HG03097 (cell line): Measurements from ENCODE around the gene CA11.
A peak's percentile ranks its signal among the peaks of the same experiment; 100 is the strongest.

ENCODE experiments used
- ATAC-seq: cut with Tn5 transposase; IDR thresholded peaks from one replicate; pipeline ENCODE4 v1.9.1; 2021; ENCODE audit not compliant: unreplicated experiment, low FRiP score

CA11 gene

GRCh38 chr19:48631225-48631624 is 14.8 kb downstream of the CA11 start:
- ATAC-seq = no peak

GRCh38 chr19:48630296-48631063 is 15.5 kb downstream of the CA11 start:
- no peak for ATAC-seq

DNA sequence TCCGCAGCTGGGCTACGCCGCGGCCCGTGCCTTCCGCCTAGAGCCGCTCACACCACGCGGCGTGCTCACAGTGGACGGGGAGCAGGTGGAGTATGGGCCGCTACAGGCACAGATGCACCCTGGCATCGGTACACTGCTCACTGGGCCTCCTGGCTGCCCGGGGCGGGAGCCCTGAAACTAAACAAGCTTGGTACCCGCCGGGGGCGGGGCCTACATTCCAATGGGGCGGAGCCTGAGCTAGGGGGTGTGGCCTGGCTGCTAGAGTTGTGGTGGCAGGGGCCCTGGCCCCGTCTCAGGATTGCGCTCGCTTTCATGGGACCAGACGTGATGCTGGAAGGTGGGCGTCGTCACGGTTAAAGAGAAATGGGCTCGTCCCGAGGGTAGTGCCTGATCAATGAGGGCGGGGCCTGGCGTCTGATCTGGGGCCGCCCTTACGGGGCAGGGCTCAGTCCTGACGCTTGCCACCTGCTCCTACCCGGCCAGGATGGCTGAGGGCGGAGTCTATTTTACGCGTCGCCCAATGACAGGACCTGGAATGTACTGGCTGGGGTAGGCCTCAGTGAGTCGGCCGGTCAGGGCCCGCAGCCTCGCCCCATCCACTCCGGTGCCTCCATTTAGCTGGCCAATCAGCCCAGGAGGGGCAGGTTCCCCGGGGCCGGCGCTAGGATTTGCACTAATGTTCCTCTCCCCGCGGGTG is 16.2 kb downstream of the CA11 start:
- ATAC-seq = no peak

GRCh38 chr19:48629297-48629598 is 16.7 kb downstream of the CA11 start:
- no peak for ATAC-seq

GRCh38 chr19:48628486-48629296 is 17.3 kb downstream of the CA11 start:
- no peak for ATAC-seq

DNA sequence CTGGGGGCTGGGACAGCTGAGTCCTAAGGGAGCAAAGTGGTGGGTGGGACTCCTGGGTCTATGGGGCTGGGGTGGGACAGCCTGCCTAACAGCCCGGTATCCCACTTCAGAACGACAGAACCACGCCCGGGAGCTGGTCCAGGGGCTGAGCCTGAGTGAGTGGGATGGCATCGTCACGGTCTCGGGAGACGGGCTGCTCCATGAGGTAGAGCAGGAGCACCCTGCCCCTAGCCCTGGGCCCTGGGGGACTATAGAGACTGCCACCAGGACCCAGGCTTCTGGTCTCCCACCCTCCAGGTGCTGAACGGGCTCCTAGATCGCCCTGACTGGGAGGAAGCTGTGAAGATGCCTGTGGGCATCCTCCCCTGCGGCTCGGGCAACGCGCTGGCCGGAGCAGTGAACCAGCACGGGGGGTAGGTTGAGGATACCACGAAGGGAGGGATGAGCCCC is 18.1 kb downstream of the CA11 start:
- ATAC-seq = no peak

DNA sequence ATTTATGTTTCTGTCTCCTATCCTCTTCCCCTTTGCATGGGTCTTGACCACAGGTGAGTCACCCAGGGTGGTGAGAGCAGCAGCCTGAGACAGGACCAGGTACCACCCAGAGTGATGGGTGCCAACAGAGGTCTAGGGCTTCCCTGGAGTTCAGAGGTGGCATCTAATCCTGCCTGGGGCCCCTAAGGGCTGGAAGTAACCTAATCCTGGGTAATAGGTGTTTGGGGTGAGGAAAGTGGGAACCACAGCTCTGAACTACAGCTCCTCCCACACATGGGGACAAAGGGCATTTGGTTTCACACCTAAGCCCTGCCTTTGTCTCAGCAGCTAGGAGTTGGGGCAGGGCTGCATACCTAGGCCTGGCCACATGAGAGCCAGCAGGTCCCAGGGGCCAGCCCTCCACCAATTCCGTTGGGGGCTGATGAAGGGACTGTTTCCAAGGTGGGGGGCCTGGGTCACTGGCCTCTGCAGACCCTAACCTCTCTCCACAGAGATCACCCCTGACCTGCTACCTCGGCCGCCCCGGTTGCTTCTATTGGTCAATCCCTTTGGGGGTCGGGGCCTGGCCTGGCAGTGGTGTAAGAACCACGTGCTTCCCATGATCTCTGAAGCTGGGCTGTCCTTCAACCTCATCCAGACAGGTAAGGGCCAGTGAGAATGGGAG is 18.7 kb downstream of the CA11 start:
- no peak for ATAC-seq

GRCh38 chr19:48625891-48626327 is 20.1 kb downstream of the CA11 start:
- ATAC-seq = no peak

GRCh38 chr19:48624791-48625723 is 20.9 kb downstream of the CA11 start:
- ATAC-seq = no peak

- ATAC-seq = peak; percentile 49
Observed at GRCh38 chr19:48624067-48624594, 21.9 kb downstream of the CA11 start.

DNA sequence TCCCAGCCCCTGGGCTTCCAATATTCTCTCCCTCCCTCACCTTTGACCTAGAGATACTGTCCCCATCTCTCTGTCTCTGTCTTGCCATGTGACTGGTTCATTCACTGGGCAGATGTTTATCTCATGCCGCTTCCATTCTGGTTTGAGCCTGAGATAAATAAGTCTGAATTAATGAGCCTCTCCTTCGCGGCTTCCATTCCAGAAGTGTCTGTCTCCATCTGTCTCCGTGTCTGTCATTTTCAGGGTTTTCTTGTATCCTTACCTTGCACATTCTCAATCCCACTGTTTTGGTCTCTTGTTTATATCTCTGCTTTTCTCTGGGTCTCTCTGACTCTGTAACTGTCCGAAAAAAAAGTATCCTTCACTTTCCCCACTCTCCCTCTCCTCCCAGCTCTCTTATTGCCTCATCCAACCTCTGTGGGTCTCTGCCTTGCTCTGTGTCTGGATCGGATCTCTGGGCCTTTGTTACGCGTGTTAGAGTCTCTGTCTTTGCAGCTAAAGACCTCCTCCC is 22.4 kb downstream of the CA11 start:
- ATAC-seq = no peak

- ATAC-seq = no peak
Observed at GRCh38 chr19:48619692-48620585, 26.0 kb downstream of the CA11 start.

GRCh38 chr19:48618916-48619691 is 26.9 kb downstream of the CA11 start, which contains the start of the genes RPL18 and SPHK2:
TSS of gene RPL18 (minus strand) at chr19:48619178. CDS start at chr19:48619143, 35 bp downstream.
TSS of gene SPHK2 (plus strand) at chr19:48619506. CDS start at chr19:48620515, 1,009 bp downstream.
- peak; percentile 88 for ATAC-seq

DNA sequence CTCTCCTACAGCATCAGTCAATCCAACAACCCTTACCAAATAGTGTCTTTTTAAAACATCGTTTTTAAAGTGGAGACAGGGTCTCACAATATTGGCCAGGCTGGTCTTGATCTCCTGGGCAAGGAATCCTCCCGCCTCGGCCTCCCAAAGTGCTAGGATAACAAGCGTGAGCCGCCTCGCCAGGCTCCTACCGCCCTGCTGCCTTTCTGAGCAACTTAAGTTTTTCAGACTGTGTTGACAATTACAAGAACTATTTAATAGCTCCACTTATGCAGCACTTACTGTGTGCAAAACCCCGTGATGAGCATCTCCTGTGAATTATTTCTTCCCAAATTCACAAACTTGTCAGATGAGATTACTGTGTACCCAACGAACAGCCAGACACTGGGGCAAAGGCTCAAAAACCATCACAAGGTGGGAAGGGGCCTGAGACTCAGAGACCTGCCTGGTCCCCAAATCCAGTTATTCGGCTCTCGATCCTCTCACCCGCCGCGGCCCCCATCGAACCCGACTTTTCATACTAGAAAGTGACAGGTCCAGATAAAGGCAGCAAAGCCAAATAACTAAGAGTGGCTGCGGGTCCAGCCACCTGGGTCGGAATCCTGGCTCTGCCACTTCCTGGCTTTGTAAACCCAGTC is 27.6 kb downstream of the CA11 start:
- ATAC-seq = no peak

DNA sequence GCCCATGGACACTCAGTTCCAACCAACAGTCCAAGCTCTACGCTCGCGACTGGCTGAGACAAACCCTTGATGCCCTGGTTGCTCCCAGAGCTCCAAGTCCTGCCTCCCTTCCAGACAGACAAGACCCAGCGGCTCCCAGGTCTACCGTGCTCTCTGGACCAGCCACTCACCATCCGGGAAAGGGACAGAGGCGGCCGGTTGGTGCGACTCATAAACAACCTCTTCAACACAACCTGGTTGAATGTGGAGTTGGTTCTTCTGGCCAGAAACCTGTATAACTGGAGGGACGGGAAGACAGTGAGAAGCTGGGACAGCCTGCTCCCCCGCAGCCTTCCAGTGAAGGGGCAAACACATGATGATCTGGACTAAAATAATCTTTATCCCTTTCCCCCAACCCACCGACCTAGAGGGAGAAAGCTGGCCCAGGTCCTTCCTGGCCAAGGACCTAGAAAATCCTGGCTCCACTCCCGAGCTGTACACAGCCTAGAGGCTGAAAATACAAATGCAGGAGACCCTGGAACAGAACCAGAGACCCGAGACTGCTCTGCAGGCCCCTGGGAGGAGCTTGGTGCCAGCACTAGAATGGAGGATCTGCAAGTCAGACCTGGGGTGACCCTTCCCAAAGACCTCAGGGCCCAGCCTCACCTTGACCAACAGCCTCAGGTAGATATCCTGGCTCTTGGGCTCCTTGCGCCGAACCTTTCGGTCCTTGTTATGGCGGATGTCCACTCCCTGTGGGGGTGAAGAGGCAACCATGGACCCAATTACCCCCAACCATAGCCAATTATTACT is 28.6 kb downstream of the CA11 start:
- ATAC-seq = no peak

DNA sequence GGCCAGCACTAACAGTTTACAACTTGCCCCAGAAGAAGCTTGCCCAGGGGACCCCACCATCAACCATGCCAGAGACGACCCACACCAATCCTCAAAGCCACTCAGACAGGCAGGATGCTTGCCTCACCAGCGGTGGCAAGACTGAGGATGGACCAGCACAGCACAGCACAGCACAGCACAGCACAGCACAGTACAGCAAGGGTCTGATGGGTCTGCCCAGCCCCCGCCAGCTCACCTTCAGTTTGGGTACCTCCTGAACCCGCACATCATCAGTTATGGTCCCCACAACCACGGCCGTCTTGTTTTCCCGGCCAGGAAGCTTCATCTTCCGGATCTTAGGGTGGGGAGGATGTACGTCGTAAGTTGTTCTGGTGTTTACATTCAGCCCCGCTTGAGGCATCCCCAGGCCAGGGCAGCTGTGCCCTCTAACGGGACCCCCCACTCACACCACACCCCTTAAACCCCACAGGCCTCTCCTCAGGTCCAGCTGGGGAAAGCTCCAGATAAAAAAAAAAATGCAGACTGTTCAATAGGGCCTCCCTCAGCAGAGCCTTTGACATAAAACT is 29.4 kb downstream of the CA11 start:
- no peak for ATAC-seq
